Astrocyte (in vitro differentiated cells and primary cell): ENCODE measurements around the gene JOSD2. TPM values are rescaled to one million over a fixed set of nuclear protein-coding genes. Genes with fewer than 3 reads are reported as not detected.
A peak's percentile ranks its signal among the peaks of the same experiment; 100 is the strongest.

Source experiments
- DNase-seq: peaks from one replicate; pipeline ENCODE4 v3.0.0-alpha.2; 2010; ENCODE audit warnings: low read depth
- FAIRE-seq: peaks from 2 replicates; lab custom pipeline; 2011; peaks lifted over from hg19 to GRCh38; lab: Jason Lieb, UNC
- H2AFZ ChIP-seq: 2 replicates; pipeline ENCODE4 v1.6.0; 2012; ENCODE audit warnings: low read depth, low read length, inconsistent platforms
- H3K27ac ChIP-seq: 2 replicates; pipeline ENCODE4 v1.5.1; 2011; ENCODE audit warnings: low read depth, low read length, inconsistent platforms
- H3K27me3 ChIP-seq: 2 replicates; pipeline ENCODE4 v1.6.0; 2011; ENCODE audit warnings: low read length, inconsistent platforms; ENCODE audit not compliant: insufficient read depth
- H3K36me3 ChIP-seq: 2 replicates; pipeline ENCODE4 v1.5.1; 2011; ENCODE audit warnings: low read length, inconsistent platforms; ENCODE audit not compliant: insufficient read depth
- H3K4me1 ChIP-seq: 2 replicates; pipeline ENCODE4 v1.5.1; 2011; ENCODE audit warnings: low read length, inconsistent platforms; ENCODE audit not compliant: insufficient read depth
- H3K4me2 ChIP-seq: 2 replicates; pipeline ENCODE4 v1.6.0; 2012; ENCODE audit warnings: low read length, inconsistent platforms
- H3K4me3 ChIP-seq: 2 replicates; pipeline ENCODE4 v1.5.1; 2011; ENCODE audit warnings: low read depth, mild to moderate bottlenecking, low read length, inconsistent platforms; ENCODE audit not compliant: insufficient read depth
- H3K79me2 ChIP-seq: 2 replicates; pipeline ENCODE4 v1.6.0; 2012; ENCODE audit warnings: mild to moderate bottlenecking, low read length, inconsistent platforms; ENCODE audit not compliant: insufficient read depth
- H3K9ac ChIP-seq: 2 replicates; pipeline ENCODE4 v1.6.0; 2012; ENCODE audit warnings: mild to moderate bottlenecking, low read length, inconsistent platforms
- H3K9me3 ChIP-seq: 2 replicates; pipeline ENCODE4 v1.5.1; 2012; ENCODE audit warnings: low read depth, mild to moderate bottlenecking, low read length, inconsistent platforms; ENCODE audit not compliant: insufficient read depth
- H4K20me1 ChIP-seq: 2 replicates; pipeline ENCODE4 v1.6.0; 2012; ENCODE audit warnings: low read length, inconsistent platforms; ENCODE audit not compliant: insufficient read depth
- H3K27ac Mint-ChIP-seq: one replicate; pipeline ENCODE4 v1.8.0; 2021; ENCODE audit warnings: mild to moderate bottlenecking, mixed read lengths; ENCODE audit not compliant: unreplicated experiment
- H3K27me3 Mint-ChIP-seq: one replicate; pipeline ENCODE4 v1.8.0; 2021; ENCODE audit warnings: low read depth, mixed read lengths; ENCODE audit not compliant: unreplicated experiment
- H3K36me3 Mint-ChIP-seq: one replicate; pipeline ENCODE4 v1.8.0; 2021; ENCODE audit warnings: low read depth, mixed read lengths; ENCODE audit not compliant: unreplicated experiment
- H3K4me1 Mint-ChIP-seq: one replicate; pipeline ENCODE4 v1.8.0; 2021; ENCODE audit warnings: low read depth, mixed read lengths; ENCODE audit not compliant: unreplicated experiment
- H3K4me3 Mint-ChIP-seq: one replicate; pipeline ENCODE4 v1.8.0; 2021; ENCODE audit warnings: mild to moderate bottlenecking, moderate library complexity, mixed read lengths; ENCODE audit not compliant: unreplicated experiment
- H3K9me3 Mint-ChIP-seq: one replicate; pipeline ENCODE4 v1.8.0; 2021; ENCODE audit warnings: mild to moderate bottlenecking, mixed read lengths; ENCODE audit not compliant: unreplicated experiment
- CTCF ChIP-seq: IDR thresholded peaks from 2 replicates; pipeline ENCODE4 v1.5.1; 2011; ENCODE audit warnings: low read depth, mild to moderate bottlenecking, inconsistent platforms, low read length, moderate library complexity; ENCODE audit not compliant: insufficient read depth
- EZH2 ChIP-seq: IDR thresholded peaks from 2 replicates; pipeline ENCODE4 v1.6.1; 2012; ENCODE audit warnings: mild to moderate bottlenecking, low read length, inconsistent platforms; ENCODE audit not compliant: insufficient read depth
- total RNA-seq: library from RNA; stranded (reverse); gene quantifications from 2 replicates; pipeline ENCODE4 v1.2.1, GENCODE V29; 2021

JOSD2 gene
- total RNA-seq, 1 donor from 2014 or later, result not detected

GRCh38 chr19:50476907-50477238, 34.1 kb downstream of the JOSD2 start:
- Histone ChIP-seq H3K9me3 (no peaks in the 10 kb centered on the region), H3K4me2 (peak overlapping the region; percentile 98), H2AFZ (peak overlapping the region; percentile 99), H3K27me3 (no peaks in the 10 kb centered on the region), H4K20me1 (peaks cover 20% of the 10 kb centered on the region), H3K27ac (peak overlapping the region; percentile 70), H3K36me3 (no peaks in the 10 kb centered on the region), H3K79me2 (peaks cover 25% of the 10 kb centered on the region), H3K4me1 (peaks cover 5% of the 10 kb centered on the region), H3K4me3 (peak overlapping the region; percentile 98), H3K9ac (peak overlapping the region; percentile 97)
- Mint-ChIP-seq H3K9me3 (peaks cover 27% of the 10 kb centered on the region), H3K4me3 (no peak overlapping the region), H3K36me3 (no peaks in the 10 kb centered on the region), H3K27ac (no peak overlapping the region), H3K4me1 (no peaks in the 10 kb centered on the region), H3K27me3 (no peaks in the 10 kb centered on the region)
- DNase-seq (no peak), FAIRE-seq (no peak)
- TF ChIP-seq EZH2, result no peak
- TF ChIP-seq CTCF, result no peak

GRCh38 chr19:50476224-50476906, 34.6 kb downstream of the JOSD2 start, which contains the start of the genes EMC10 and GARIN5A:
Gene EMC10, plus strand, starts transcription at chr19:50476507. Its CDS starts 38 bp downstream, at chr19:50476545.
Gene GARIN5A, minus strand, starts transcription at chr19:50476848. Its CDS starts 460 bp downstream, at chr19:50476388.
- no peak within 1 kb of the TSS for H3K4me3 Mint-ChIP-seq

More at GRCh38 chr19:50476224-50476906, 34.6 kb downstream of the JOSD2 start, which contains the start of the genes EMC10 and GARIN5A:
- Histone ChIP-seq H3K9me3 (no peaks in the 10 kb centered on the region), H3K79me2 (peaks cover 25% of the 10 kb centered on the region), H3K27me3 (no peaks in the 10 kb centered on the region), H4K20me1 (peaks cover 20% of the 10 kb centered on the region), H2AFZ (peak within 1 kb of the TSS; percentile 99), H3K4me1 (peaks cover 5% of the 10 kb centered on the region), H3K27ac (peak within 1 kb of the TSS; percentile 70), H3K4me2 (peak within 1 kb of the TSS; percentile 98), H3K4me3 (peak within 1 kb of the TSS; percentile 98), H3K36me3 (no peaks in the 10 kb centered on the region), H3K9ac (peak within 1 kb of the TSS; percentile 97)
- no peaks in the 10 kb centered on the region for H3K36me3 Mint-ChIP-seq
- DNase-seq (peak; percentile 82), FAIRE-seq (no peak)
- H3K9me3 Mint-ChIP-seq, result peaks cover 28% of the 10 kb centered on the region
- H3K27ac Mint-ChIP-seq, result no peak within 1 kb of the TSS
- no peaks in the 10 kb centered on the region for H3K27me3 Mint-ChIP-seq
- TF ChIP-seq CTCF (no peak), EZH2 (no peak)
- no peaks in the 10 kb centered on the region for H3K4me1 Mint-ChIP-seq
